ENCODE data around the gene ADAMTSL3.
"Not testable (repeated sequence)": the region's sequence is repeated elsewhere in the genome, so short reads cannot be mapped to it uniquely, and the experiment has no call there.

ADAMTSL3 gene

GRCh38 chr15:83747718-83748110, 93.8 kb downstream of the ADAMTSL3 start:
- no peak for DNase-seq

GRCh38 chr15:83753872-83754493, 100.1 kb downstream of the ADAMTSL3 start:
- DNase-seq: no peak

GRCh38 chr15:83757291-83757690, 103.4 kb downstream of the ADAMTSL3 start:
- DNase-seq: not testable (repeated sequence)

GRCh38 chr15:83762367-83762766, 108.4 kb downstream of the ADAMTSL3 start:
- DNase-seq: no peak

- DNase-seq: no peak
These were observed 110.4 kb downstream of the ADAMTSL3 start for GRCh38 chr15:83764201-83764838.

- DNase-seq: no peak
These were observed 112.4 kb downstream of the ADAMTSL3 start for GRCh38 chr15:83766339-83766738.

GRCh38 chr15:83767741-83768140, 113.8 kb downstream of the ADAMTSL3 start:
- no peak for DNase-seq

GRCh38 chr15:83769411-83769999, 115.6 kb downstream of the ADAMTSL3 start:
- no peak for DNase-seq

- no peak for DNase-seq
These were observed 121.8 kb downstream of the ADAMTSL3 start for GRCh38 chr15:83775738-83776137.

GRCh38 chr15:83776986-83777385, 123.1 kb downstream of the ADAMTSL3 start:
- no peak for DNase-seq

GRCh38 chr15:83783227-83783626, 129.3 kb downstream of the ADAMTSL3 start:
- DNase-seq: no peak

- no peak for DNase-seq
These were observed 131.1 kb downstream of the ADAMTSL3 start for GRCh38 chr15:83784975-83785374.

- DNase-seq: no peak
These were observed 132.4 kb downstream of the ADAMTSL3 start for GRCh38 chr15:83786336-83786735.

GRCh38 chr15:83793069-83793468, 139.1 kb downstream of the ADAMTSL3 start:
- no peak for DNase-seq

GRCh38 chr15:83794209-83794608, 140.3 kb downstream of the ADAMTSL3 start:
- DNase-seq: no peak

- DNase-seq: no peak
These were observed 155.4 kb downstream of the ADAMTSL3 start for GRCh38 chr15:83809345-83809744.

- no peak for DNase-seq
These were observed 156.2 kb downstream of the ADAMTSL3 start for GRCh38 chr15:83810110-83810509.

- no peak for DNase-seq
These were observed 159.8 kb downstream of the ADAMTSL3 start for GRCh38 chr15:83813682-83814081.

- no peak for DNase-seq
These were observed 161.6 kb downstream of the ADAMTSL3 start for GRCh38 chr15:83815506-83815905.

- no peak for DNase-seq
These were observed 162.4 kb downstream of the ADAMTSL3 start for GRCh38 chr15:83816124-83816883.

GRCh38 chr15:83818591-83818990, 164.7 kb downstream of the ADAMTSL3 start:
- DNase-seq: no peak

GRCh38 chr15:83830381-83830780, 176.5 kb downstream of the ADAMTSL3 start:
- DNase-seq: no peak

GRCh38 chr15:83833569-83833968, 179.6 kb downstream of the ADAMTSL3 start:
- no peak for DNase-seq
